Ishikawa (cell line): ENCODE data around the gene TBC1D2.

Experiments
- CEBPB ChIP-seq: IDR thresholded peaks from 2 replicates; pipeline ENCODE4 v1.6.1; 2012
- CREB1 ChIP-seq: IDR thresholded peaks from 2 replicates; pipeline ENCODE4 v1.6.1; 2012; ENCODE audit warnings: low read depth
- EGR1 ChIP-seq: IDR thresholded peaks from 2 replicates; pipeline ENCODE4 v1.6.1; 2012
- EP300 ChIP-seq: IDR thresholded peaks from 2 replicates; pipeline ENCODE4 v1.6.1; 2012; ENCODE audit warnings: borderline replicate concordance
- FOXM1 ChIP-seq: IDR thresholded peaks from 2 replicates; pipeline ENCODE4 v1.6.1; 2012; ENCODE audit warnings: low read depth, borderline replicate concordance
- NFIC ChIP-seq: IDR thresholded peaks from 2 replicates; pipeline ENCODE4 v1.6.1; 2012
- RAD21 ChIP-seq: IDR thresholded peaks from 2 replicates; pipeline ENCODE4 v1.6.1; 2012; ENCODE audit warnings: low read depth
- TAF1 ChIP-seq: IDR thresholded peaks from 2 replicates; pipeline ENCODE4 v1.6.1; 2012; ENCODE audit warnings: low read depth, mild to moderate bottlenecking
- TCF12 ChIP-seq: IDR thresholded peaks from 2 replicates; pipeline ENCODE4 v1.6.1; 2012; ENCODE audit warnings: low read depth
- TEAD4 ChIP-seq: IDR thresholded peaks from 2 replicates; pipeline ENCODE4 v1.6.1; 2012
- USF1 ChIP-seq: IDR thresholded peaks from 2 replicates; pipeline ENCODE4 v1.6.1; 2012
- YY1 ChIP-seq: IDR thresholded peaks from 2 replicates; pipeline ENCODE4 v1.6.1; 2012; ENCODE audit warnings: low read depth
- ZBTB7A ChIP-seq: IDR thresholded peaks from 2 replicates; pipeline ENCODE4 v1.6.1; 2012; ENCODE audit warnings: low read depth
- TF ChIP-seq, protein P1 (sequence below): IDR thresholded peaks from 2 replicates; pipeline ENCODE4 v1.6.1; 2012; ENCODE audit warnings: low read depth, mild to moderate bottlenecking
- TF ChIP-seq, protein P2 (sequence below): IDR thresholded peaks from 2 replicates; pipeline ENCODE4 v1.6.1; 2012

TBC1D2 gene

DNA sequence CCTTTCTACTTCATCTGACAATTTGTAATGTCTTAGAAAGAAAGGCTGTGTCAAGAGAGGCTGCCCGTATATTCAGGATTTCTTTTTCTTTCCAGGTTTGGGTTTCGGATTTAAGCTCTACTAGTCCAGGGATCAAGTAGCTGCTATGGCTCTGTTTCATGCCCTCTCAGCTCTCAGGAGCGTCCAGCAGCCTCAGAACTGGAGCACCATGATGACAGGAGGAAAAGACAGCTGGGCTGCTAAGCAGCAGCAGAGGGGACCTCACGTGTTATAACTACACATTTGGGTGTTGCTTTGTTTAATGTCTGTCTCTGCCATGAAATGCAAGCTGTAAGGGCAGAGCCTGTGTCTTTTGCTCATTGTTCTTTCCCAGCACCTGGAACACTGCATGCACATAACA, 28.5 kb downstream of the TBC1D2 start:
- TF ChIP-seq, protein P1, sequence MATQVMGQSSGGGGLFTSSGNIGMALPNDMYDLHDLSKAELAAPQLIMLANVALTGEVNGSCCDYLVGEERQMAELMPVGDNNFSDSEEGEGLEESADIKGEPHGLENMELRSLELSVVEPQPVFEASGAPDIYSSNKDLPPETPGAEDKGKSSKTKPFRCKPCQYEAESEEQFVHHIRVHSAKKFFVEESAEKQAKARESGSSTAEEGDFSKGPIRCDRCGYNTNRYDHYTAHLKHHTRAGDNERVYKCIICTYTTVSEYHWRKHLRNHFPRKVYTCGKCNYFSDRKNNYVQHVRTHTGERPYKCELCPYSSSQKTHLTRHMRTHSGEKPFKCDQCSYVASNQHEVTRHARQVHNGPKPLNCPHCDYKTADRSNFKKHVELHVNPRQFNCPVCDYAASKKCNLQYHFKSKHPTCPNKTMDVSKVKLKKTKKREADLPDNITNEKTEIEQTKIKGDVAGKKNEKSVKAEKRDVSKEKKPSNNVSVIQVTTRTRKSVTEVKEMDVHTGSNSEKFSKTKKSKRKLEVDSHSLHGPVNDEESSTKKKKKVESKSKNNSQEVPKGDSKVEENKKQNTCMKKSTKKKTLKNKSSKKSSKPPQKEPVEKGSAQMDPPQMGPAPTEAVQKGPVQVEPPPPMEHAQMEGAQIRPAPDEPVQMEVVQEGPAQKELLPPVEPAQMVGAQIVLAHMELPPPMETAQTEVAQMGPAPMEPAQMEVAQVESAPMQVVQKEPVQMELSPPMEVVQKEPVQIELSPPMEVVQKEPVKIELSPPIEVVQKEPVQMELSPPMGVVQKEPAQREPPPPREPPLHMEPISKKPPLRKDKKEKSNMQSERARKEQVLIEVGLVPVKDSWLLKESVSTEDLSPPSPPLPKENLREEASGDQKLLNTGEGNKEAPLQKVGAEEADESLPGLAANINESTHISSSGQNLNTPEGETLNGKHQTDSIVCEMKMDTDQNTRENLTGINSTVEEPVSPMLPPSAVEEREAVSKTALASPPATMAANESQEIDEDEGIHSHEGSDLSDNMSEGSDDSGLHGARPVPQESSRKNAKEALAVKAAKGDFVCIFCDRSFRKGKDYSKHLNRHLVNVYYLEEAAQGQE: no peak
- TF ChIP-seq USF1: no peak
- no peak for TF ChIP-seq EGR1
- no peak for TF ChIP-seq TCF12
- no peak for TF ChIP-seq CREB1
- no peak for TF ChIP-seq TEAD4
- no peak for TF ChIP-seq TAF1
- TF ChIP-seq RAD21: no peak
- no peak for TF ChIP-seq NFIC
- TF ChIP-seq, protein P2, sequence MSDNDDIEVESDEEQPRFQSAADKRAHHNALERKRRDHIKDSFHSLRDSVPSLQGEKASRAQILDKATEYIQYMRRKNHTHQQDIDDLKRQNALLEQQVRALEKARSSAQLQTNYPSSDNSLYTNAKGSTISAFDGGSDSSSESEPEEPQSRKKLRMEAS: no peak
- TF ChIP-seq CEBPB: no peak
- TF ChIP-seq ZBTB7A: no peak

GRCh38 chr9:98226516-98226915, 28.9 kb downstream of the TBC1D2 start:
- TF ChIP-seq RAD21 (no peak), USF1 (no peak), CREB1 (no peak), EP300 (no peak), ZBTB7A (no peak), TCF12 (no peak), TEAD4 (no peak), CEBPB (no peak), YY1 (no peak), EGR1 (no peak), FOXM1 (no peak), TAF1 (no peak), NFIC (no peak)
- TF ChIP-seq, protein P1: no peak
- TF ChIP-seq, protein P2: no peak

GRCh38 chr9:98225015-98225442, 30.4 kb downstream of the TBC1D2 start:
- TF ChIP-seq, protein P1: no peak
- TF ChIP-seq NFIC (no peak), CEBPB (no peak), EGR1 (no peak), CREB1 (no peak), EP300 (no peak), FOXM1 (no peak), USF1 (no peak), TEAD4 (no peak), TCF12 (no peak), TAF1 (no peak), YY1 (no peak), RAD21 (no peak), ZBTB7A (no peak)
- TF ChIP-seq, protein P2: no peak
